NCI-H446 (cell line): ENCODE data around the gene CDH23.

Experiments used
- DNase-seq, 2 experiments: peaks; one replicate each; lab custom pipeline; 2025; lab: John Stamatoyannopoulos, UW

CDH23 gene

GRCh38 chr10:71516890-71517289 is 120.2 kb downstream of the CDH23 start:
- no peak for DNase-seq

- peak in 1 of 2 experiments; percentile 4 for DNase-seq
Measured at GRCh38 chr10:71517298-71518169, 120.8 kb downstream of the CDH23 start.

GRCh38 chr10:71520042-71520441 is 123.3 kb downstream of the CDH23 start:
- no peak for DNase-seq

- DNase-seq, result no peak
Measured at GRCh38 chr10:71521504-71522441, 125.1 kb downstream of the CDH23 start.

- no peak for DNase-seq
Measured at GRCh38 chr10:71522442-71523144, 125.9 kb downstream of the CDH23 start.

DNA sequence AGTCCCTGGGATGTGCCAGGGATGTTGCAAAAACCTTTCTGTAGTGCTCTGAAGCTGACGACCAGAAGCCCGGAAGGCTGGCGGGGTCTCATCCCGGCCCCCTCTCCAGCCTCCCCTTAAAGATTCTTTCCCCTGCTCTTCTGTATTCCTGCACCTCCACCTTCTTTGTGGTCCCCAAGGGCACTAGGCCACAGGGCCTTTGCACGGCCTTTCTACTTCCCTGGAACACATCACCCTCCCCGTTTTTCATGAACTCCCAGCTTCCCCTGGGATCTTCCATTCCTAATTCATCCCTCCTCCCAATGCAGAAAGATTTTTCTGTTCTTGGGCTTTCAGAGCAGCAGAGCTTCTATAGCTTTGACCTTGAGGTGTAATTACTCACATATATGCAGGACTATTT is 127.0 kb downstream of the CDH23 start:
- no peak for DNase-seq

GRCh38 chr10:71525092-71525491 is 128.4 kb downstream of the CDH23 start:
- no peak for DNase-seq

GRCh38 chr10:71525721-71526120 is 129.0 kb downstream of the CDH23 start:
- no peak for DNase-seq

GRCh38 chr10:71526653-71527052 is 129.9 kb downstream of the CDH23 start:
- DNase-seq, result no peak

DNA sequence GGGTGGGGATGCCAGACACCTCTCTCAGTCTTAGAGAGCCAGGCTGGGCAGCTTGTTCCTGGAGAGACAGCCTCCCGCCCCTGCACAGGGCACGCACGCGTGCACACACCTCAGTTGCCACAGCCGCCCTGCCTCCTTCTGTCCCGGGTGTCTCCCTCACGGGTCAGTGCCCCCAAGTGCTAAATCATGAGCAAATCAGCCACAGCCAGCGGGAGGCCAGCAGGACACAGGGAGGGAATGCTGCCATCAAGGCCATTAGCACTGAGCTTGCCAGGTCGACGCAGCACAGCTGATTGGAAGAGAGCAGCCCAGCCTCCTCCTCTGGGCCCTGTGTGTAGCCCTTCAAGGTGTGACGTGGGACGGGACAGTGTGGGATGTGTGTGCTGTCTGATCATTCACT is 130.4 kb downstream of the CDH23 start:
- DNase-seq, result no peak

- DNase-seq, result peak in 1 of 2 experiments; percentile 42
Measured at GRCh38 chr10:71528371-71529206, 131.9 kb downstream of the CDH23 start.

DNA sequence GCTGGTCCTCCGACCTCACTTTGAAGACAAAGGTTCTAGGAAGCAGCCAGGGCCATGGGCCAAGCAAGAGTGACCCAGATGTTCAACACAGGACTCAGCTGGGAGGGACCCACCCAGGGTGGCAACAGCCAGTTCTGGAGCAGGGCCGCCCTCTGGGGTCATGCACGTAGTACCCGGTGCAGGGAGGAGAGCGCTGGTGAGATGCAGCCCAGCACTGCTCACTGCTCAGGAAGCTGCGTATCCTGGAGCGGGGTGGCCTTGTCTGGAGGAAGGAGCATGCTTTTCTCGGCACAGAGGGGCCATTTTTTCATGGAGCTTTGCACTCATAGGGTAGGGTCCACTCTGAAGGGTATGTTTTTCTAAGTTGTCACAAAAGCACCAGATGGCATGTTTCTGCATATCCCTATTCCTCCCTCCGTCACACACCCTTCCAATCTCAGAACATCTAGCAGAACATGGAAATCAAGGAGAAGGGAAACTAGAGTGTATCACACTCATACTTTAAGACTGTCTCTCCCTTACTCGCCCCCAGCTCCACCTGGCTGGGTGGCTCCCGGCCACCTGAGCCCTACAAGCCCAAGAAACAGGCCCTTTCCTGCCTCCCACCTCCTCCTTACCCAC is 132.6 kb downstream of the CDH23 start:
- no peak for DNase-seq

- DNase-seq, result no peak
Measured at GRCh38 chr10:71530781-71531180, 134.1 kb downstream of the CDH23 start.

DNA sequence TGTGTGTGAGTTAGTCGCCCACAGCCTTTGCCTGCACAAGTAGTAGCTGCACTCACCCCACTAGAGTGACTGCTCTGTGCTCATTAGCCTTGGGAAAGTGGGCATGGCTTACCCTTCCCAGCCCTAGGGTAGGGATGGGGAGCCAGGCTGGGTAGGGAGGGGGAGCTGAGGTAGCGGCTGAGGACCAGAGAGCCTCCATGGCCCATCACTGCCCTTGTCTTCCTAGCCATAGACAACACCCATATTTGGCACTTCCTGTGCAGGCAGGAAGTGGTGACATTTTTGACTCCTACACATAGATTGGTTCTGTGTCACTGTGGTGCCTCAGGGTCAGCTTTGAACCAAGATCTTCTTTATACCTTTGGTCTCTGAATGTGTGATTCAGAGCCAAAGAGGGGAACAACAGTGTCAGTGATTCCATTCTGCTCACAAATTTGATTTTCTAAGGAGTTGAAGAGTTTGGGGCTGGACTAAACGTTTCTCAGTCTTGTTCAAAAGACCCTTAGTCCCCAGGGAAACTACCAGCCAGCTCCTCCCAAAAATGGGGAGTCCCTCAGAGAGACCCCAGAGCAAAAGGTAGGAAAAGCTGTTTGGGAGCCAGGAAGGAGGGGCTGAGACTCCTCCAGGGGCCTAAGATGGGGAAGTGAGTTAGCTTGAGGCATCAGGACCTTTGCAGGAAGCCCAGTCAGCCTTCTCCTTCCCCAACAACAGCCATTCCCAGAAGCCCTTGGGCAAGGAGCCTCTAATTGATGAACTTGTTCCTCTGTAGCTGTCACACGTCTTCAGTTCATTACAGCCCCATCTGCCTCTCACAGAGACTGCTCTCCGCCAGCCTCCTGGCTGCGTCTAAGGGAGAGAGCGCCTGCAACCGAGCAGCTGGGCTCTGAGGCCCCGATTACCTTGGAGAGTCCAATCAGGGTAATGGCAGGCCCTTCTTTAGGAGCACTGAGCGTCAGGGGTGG is 135.0 kb downstream of the CDH23 start:
- DNase-seq, result no peak

GRCh38 chr10:71532878-71533277 is 136.2 kb downstream of the CDH23 start:
- DNase-seq, result no peak

- DNase-seq, result no peak
Measured at GRCh38 chr10:71533936-71534335, 137.2 kb downstream of the CDH23 start.

DNA sequence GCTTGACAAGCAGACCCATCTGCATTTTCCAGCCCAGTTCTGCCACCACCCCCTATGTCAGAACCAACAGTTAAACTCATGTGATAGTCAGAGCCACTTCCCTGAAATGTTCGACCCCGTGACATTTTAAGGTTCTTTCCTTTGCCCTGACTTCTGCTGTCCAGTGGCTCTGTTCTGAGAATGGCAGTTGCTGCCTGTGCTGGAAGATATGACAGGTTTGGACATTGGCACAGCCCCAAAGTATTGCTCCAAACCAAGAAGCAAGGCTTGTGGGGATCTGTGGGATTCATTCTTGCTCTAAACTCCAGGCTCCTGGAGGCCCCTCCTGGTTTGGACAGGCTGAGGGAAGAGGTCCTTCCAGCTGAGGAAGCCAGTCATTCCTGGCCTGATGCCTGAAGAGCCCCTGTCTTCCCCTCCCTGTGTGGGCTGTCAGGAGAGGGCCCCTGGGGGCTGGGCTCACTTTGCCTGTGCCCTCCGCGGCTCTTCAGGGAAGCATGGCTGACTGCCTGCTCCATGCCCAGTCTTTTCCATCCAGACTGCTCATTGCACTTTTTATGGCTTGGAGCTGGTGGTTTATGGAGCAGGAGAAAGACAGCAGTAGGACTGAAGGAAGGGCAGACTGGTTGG is 138.0 kb downstream of the CDH23 start:
- DNase-seq, result no peak

DNA sequence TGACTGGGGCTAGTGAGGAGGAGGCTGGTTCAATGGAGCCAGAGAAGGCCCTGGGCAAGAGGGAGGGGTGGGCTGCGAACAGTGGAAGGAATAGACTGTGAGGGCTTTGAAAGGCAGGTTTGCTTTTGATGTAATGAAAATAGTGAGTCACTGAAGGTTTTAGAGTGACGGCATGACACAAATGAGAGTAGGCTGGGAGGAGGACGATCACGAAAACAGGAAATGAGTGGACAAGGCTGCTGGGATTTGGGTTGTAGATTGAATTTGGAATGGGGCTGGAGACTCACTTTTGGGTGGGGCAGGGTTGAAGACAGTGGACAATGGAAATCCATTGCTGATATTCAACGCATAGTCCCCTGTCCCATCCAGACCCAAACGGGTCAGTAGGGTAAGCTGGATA is 139.6 kb downstream of the CDH23 start:
- no peak for DNase-seq

DNA sequence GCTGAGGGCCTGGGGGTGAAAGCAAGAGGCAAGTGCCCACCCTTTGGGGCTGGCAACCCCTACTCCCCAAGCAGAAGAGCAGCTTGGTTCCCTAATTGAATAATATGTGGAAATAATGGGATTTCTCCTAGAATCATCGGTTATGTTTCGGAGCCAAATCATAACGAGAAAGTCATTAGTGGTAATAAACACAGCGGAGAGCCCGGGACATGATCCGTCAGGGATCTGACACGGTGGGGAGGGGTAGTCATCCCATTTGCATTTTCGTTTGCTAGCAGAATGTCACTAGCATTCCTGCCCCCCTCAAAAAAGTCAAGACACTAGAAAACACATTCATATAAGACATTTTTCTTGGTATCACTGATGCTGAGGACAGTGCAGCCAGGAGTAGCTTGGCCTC is 140.4 kb downstream of the CDH23 start:
- no peak for DNase-seq
